PFSK-1 (cell line): ENCODE data around the gene PBX2.

Source experiments
- FOXP2 ChIP-seq: optimal IDR thresholded peaks from 2 replicates; pipeline ENCODE3; 2011; ENCODE audit warnings: borderline replicate concordance, control low read depth, inconsistent platforms; ENCODE audit not compliant: insufficient read depth; ENCODE audit errors: extremely low read length, extremely low read depth
- POLR2AphosphoS5 ChIP-seq: IDR thresholded peaks from 2 replicates; pipeline ENCODE4 v1.6.1; 2012; ENCODE audit warnings: low read depth, mild to moderate bottlenecking, control low read depth, low read length, moderate library complexity
- REST ChIP-seq, 2 experiments: IDR thresholded peaks; 2 replicates each; pipeline versions ENCODE4 v1.6.1 to v1.8.0; 2011 to 2012; ENCODE audit warnings: low read depth in 2 of 2, low read length in 2 of 2, control low read depth in 1 of 2, inconsistent platforms in 1 of 2, mild to moderate bottlenecking in 1 of 2, moderate library complexity in 1 of 2; ENCODE audit not compliant: insufficient read depth in 1 of 2
- SIN3A ChIP-seq: IDR thresholded peaks from 2 replicates; pipeline ENCODE4 v1.6.1; 2012; ENCODE audit warnings: mild to moderate bottlenecking, low read length, moderate library complexity, borderline replicate concordance; ENCODE audit not compliant: insufficient read depth
- TAF1 ChIP-seq: IDR thresholded peaks from 2 replicates; pipeline ENCODE4 v1.6.1; 2012; ENCODE audit warnings: low read length, control low read depth, borderline replicate concordance; ENCODE audit not compliant: insufficient read depth

The PBX2 gene

GRCh38 chr6:32195652-32195901 lies 5.6 kb upstream of the PBX2 start:
- TF ChIP-seq POLR2AphosphoS5 (no peak), REST (IDR thresholded peaks at IDR 0.05; ENCODE audit: insufficient read depth in 1 of 2, low read depth in 2 of 2, low read length in 2 of 2) (no peak), TAF1 (no peak), FOXP2 (no peak), SIN3A (no peak)

- TF ChIP-seq POLR2AphosphoS5, result peak; percentile 40
- no peak for TF ChIP-seq FOXP2
These were observed 5.0 kb upstream of the PBX2 start for GRCh38 chr6:32194825-32195651.

- TF ChIP-seq TAF1, result no peak
- TF ChIP-seq SIN3A, result no peak
- no peak for TF ChIP-seq FOXP2
- no peak for TF ChIP-seq REST (IDR thresholded peaks at IDR 0.05; ENCODE audit: insufficient read depth in 1 of 2, low read depth in 2 of 2, low read length in 2 of 2)
- TF ChIP-seq POLR2AphosphoS5, result no peak
These were observed 4.4 kb upstream of the PBX2 start for GRCh38 chr6:32194388-32194787.

GRCh38 chr6:32192608-32193039 lies 2.6 kb upstream of the PBX2 start, which contains the start of gene GPSM3:
Gene GPSM3, minus strand, starts transcription at chr6:32192643. Its CDS starts 130 bp downstream, at chr6:32192513.
- TF ChIP-seq POLR2AphosphoS5 (no peak; the same call in 1 of the 2 replicates), REST (IDR thresholded peaks at IDR 0.05; ENCODE audit: insufficient read depth in 1 of 2, low read depth in 2 of 2, low read length in 2 of 2) (peak in 1 of 2 experiments; percentile 32; a peak in 1 of 4 replicates)

- TF ChIP-seq SIN3A (no peak), FOXP2 (no peak), REST (IDR thresholded peaks at IDR 0.05; ENCODE audit: insufficient read depth in 1 of 2, low read depth in 2 of 2, low read length in 2 of 2) (no peak)
These were observed 1.9 kb upstream of the PBX2 start for GRCh38 chr6:32191696-32192607.
